ENCODE results near the gene GFM1. TPM values are rescaled to one million over a fixed set of nuclear protein-coding genes. Genes with fewer than 3 reads are reported as not detected.

GFM1 gene
- total RNA-seq, 4 donors from 2014 or later, result 26.2 to 71.2 (median 47.9) TPM

DNA sequence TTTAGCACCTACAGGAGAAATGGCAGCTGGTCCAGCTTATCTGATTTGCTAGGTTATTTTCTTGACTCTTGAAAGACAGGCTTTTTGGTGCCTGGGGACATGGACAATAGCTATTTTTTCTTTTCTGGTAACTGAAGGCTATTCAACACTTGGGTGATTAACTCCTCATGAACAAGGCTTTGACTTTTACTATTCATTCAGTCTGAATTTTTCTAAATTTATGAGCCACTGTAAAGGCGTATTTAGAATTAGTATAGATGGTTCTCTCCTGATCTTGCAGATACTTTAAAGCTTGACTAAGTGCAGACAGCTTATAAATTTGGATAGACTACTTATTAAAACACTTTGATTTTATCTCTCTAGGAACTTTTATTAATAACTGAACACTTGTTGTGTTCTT, 18.4 kb upstream of the GFM1 start:
- H3K27me3 ChIP-seq, result no peaks in the 10 kb centered on the region
- in situ Hi-C loops (cut with MboI; ENCODE audit: low pct_ligation_motif_present in 1 of 4, low pct_unique_long_range_greater_than_20kb in 1 of 4, low sequenced_read_pairs in 3 of 4) (no loop called here), intact Hi-C loops (cut with DNase I; ENCODE audit: low total_unique reads) (no loop called here)
- no peaks in the 10 kb centered on the region for H3K4me1 ChIP-seq
- no peak overlapping the region for H3K4me3 ChIP-seq
- no peak for DNase-seq
- TF ChIP-seq POLR2A (IDR thresholded peaks at IDR 0.05) (no peak), POLR2AphosphoS5 (IDR thresholded peaks at IDR 0.05) (no peak), EP300 (IDR thresholded peaks at IDR 0.05; ENCODE audit: low read depth) (no peak)
- TF ChIP-seq, protein P1, sequence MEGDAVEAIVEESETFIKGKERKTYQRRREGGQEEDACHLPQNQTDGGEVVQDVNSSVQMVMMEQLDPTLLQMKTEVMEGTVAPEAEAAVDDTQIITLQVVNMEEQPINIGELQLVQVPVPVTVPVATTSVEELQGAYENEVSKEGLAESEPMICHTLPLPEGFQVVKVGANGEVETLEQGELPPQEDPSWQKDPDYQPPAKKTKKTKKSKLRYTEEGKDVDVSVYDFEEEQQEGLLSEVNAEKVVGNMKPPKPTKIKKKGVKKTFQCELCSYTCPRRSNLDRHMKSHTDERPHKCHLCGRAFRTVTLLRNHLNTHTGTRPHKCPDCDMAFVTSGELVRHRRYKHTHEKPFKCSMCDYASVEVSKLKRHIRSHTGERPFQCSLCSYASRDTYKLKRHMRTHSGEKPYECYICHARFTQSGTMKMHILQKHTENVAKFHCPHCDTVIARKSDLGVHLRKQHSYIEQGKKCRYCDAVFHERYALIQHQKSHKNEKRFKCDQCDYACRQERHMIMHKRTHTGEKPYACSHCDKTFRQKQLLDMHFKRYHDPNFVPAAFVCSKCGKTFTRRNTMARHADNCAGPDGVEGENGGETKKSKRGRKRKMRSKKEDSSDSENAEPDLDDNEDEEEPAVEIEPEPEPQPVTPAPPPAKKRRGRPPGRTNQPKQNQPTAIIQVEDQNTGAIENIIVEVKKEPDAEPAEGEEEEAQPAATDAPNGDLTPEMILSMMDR (IDR thresholded peaks at IDR 0.05), result no peak
- no peaks in the 10 kb centered on the region for H3K36me3 ChIP-seq
- no peak overlapping the region for H3K27ac ChIP-seq
- H3K9me3 ChIP-seq, result peaks cover 0 to 4% of the 10 kb centered on the region in 2 donors
- WGBS, 2 donors (ENCODE audit: low coverage in 1 of 2), result 0 to 84% methylated on average over 1 of the region's 1 CpG

DNA sequence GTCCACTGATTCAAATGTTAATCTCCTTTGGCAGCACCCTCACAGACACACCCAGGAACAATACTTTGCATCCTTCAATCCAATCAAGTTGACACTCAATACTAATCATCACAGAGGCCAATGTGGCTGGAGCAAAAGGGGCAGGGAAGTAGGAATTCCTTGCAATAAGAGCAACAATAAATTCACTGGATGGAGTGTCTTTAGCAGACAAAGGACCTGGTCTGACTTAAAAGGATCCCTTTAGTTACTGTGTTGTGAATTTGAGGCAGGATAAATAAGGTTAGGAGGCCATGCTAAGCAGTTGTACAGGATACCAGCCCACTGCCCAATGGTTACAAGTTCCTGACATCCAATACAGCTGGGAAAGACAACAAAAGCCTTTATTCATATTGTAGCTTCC, 12.3 kb upstream of the GFM1 start:
- in situ Hi-C loops (cut with MboI; ENCODE audit: low pct_ligation_motif_present in 1 of 4, low pct_unique_long_range_greater_than_20kb in 1 of 4, low sequenced_read_pairs in 3 of 4) (no loop called here), intact Hi-C loops (cut with DNase I; ENCODE audit: low total_unique reads) (no loop called here)
- Histone ChIP-seq H3K9me3 (no peaks in the 10 kb centered on the region), H3K4me3 (no peak overlapping the region), H3K36me3 (no peaks in the 10 kb centered on the region), H3K27me3 (no peaks in the 10 kb centered on the region), H3K4me1 (no peaks in the 10 kb centered on the region), H3K27ac (no peak overlapping the region)
- no peak for DNase-seq
- TF ChIP-seq POLR2A (IDR thresholded peaks at IDR 0.05) (no peak), EP300 (IDR thresholded peaks at IDR 0.05; ENCODE audit: low read depth) (no peak), POLR2AphosphoS5 (IDR thresholded peaks at IDR 0.05) (no peak)
- TF ChIP-seq, protein P1 (IDR thresholded peaks at IDR 0.05), result no peak

DNA sequence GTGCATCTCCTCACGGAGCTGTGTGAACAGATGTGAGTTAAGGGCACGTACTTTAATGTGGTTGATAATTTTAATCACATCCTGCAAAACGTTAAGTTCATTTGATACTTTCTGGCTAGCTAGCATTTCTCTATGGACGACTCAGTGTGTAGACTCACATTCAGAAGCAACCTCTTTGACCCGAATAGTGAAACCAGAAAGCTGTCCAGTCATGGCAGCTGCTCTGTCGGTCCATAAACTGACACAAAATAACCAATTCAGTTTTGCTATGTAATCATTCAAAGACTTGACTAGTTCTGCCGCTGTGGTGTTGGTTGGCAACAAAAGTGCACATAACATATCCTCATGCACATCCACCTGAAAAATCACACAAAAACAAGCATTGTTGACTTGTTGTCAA, 3.7 kb upstream of the GFM1 start:
- H3K27me3 ChIP-seq, result no peaks in the 10 kb centered on the region
- TF ChIP-seq POLR2AphosphoS5 (IDR thresholded peaks at IDR 0.05), result no peak
- no peak for TF ChIP-seq EP300 (IDR thresholded peaks at IDR 0.05; ENCODE audit: low read depth)
- no peak for TF ChIP-seq POLR2A (IDR thresholded peaks at IDR 0.05)
- TF ChIP-seq, protein P1 (IDR thresholded peaks at IDR 0.05), result no peak
- H3K27ac ChIP-seq, result no peak overlapping the region
- DNase-seq, result no peak
- intact Hi-C loops (cut with DNase I; ENCODE audit: low total_unique reads) (loop anchor here (10.0 kb wide), 1 partner anchor 1904 kb away; no protein-coding TSS in a partner anchor), in situ Hi-C loops (cut with MboI; ENCODE audit: low pct_ligation_motif_present in 1 of 4, low pct_unique_long_range_greater_than_20kb in 1 of 4, low sequenced_read_pairs in 3 of 4) (no loop called here)
- H3K4me1 ChIP-seq, result peaks cover 0 to 13% (median 6%) of the 10 kb centered on the region in 4 donors
- 83 to 85% methylated on average over 7 of the region's 7 CpGs for WGBS, 2 donors (ENCODE audit: low coverage in 1 of 2)
- H3K4me3 ChIP-seq, result no peak overlapping the region
- H3K36me3 ChIP-seq, result no peaks in the 10 kb centered on the region
- no peaks in the 10 kb centered on the region for H3K9me3 ChIP-seq

DNA sequence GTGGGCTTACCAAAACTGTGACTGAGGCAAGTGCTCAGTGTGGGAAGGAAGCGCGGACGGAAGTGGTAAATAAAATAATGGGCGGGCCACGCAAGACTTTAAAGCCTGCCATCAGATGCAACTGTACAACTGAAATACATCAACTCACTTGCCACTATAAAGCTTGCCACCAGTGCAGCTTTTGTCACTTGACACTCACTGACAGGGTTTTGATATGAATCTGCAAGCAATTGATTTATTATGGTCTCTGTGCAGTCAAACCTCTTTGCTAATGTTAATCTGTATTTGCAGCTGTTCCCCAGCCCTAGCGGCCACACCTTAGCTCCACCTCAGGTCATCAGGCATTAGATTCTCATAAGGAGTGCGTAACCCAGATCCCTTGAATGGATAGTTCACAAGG, 2.3 kb upstream of the GFM1 start:
- TF ChIP-seq POLR2A (IDR thresholded peaks at IDR 0.05) (no peak), EP300 (IDR thresholded peaks at IDR 0.05; ENCODE audit: low read depth) (no peak), POLR2AphosphoS5 (IDR thresholded peaks at IDR 0.05) (no peak)
- TF ChIP-seq, protein P1 (IDR thresholded peaks at IDR 0.05), result no peak
- H3K4me1 ChIP-seq, result peaks cover 4 to 21% (median 6%) of the 10 kb centered on the region in 4 donors
- H3K27ac ChIP-seq, result no peak overlapping the region
- no peak for DNase-seq
- peaks cover 0 to 4% (median 0%) of the 10 kb centered on the region in 4 donors for H3K36me3 ChIP-seq
- no peaks in the 10 kb centered on the region for H3K27me3 ChIP-seq
- in situ Hi-C loops (cut with MboI; ENCODE audit: low pct_ligation_motif_present in 1 of 4, low pct_unique_long_range_greater_than_20kb in 1 of 4, low sequenced_read_pairs in 3 of 4) (no loop called here), intact Hi-C loops (cut with DNase I; ENCODE audit: low total_unique reads) (loop anchor here (10.0 kb wide), 1 partner anchor 1903 kb away; no protein-coding TSS in a partner anchor)
- H3K9me3 ChIP-seq, result no peaks in the 10 kb centered on the region
- no peak overlapping the region for H3K4me3 ChIP-seq
- 90 to 94% methylated on average over 5 to 7 of the region's 7 CpGs for WGBS, 2 donors (ENCODE audit: low coverage in 1 of 2)

Measured in transverse colon (tissue), 4 donors.